K562 (cell line): Measurements from ENCODE around the gene ELMO1. TPM values are rescaled to one million over a fixed set of nuclear protein-coding genes. Genes with fewer than 3 reads are reported as not detected.

Experiments
- POLR2B ChIP-seq: fragments of 450-650 bp; IDR thresholded peaks from 2 replicates; pipeline ENCODE4 v1.6.1; 2018; ENCODE audit warnings: low read depth; ENCODE audit not compliant: partially characterized antibody
- polyA plus RNA-seq, 8 experiments: library from polyadenylated mRNA; depleted of rRNA in 4 of 8; stranded (reverse) in 5 of 8; unstranded in 3 of 8; fragments of >200 nt; fragmentation: Nextera tagmentation in 2 of 8; fragmentation: Illumina TruSeq in 1 of 8; extraction: Ambion mirVana in 2 of 8; extraction: Trizol in 1 of 8; gene quantifications; 2 replicates each; pipeline versions ENCODE4 v1.2.1 to v1.2.3, GENCODE V29; 2011 to 2014; ENCODE audit warnings: inconsistent platforms in 1 of 8, missing spikeins in 1 of 8
- total RNA-seq, 7 experiments: library from RNA; depleted of rRNA in 6 of 7; stranded (reverse); fragments of >200 nt in 6 of 7; fragmentation: Illumina TruSeq in 2 of 7; extraction: Trizol in 2 of 7; gene quantifications; 2 replicates each; pipeline versions ENCODE4 v1.2.1 to v1.2.3, GENCODE V29; 2011 to 2021; ENCODE audit warnings: low replicate concordance in 1 of 7
- TF ChIP-seq, protein P1 (sequence below): fragments of 450-650 bp; IDR thresholded peaks from 2 replicates; pipeline ENCODE4 v1.6.1; 2016; ENCODE audit warnings: low read depth
- TF ChIP-seq, protein P2 (sequence below): sonication (generic); formaldehyde crosslinking; IDR thresholded peaks from 2 replicates; pipeline ENCODE4 v1.8.0; 2023; ENCODE audit warnings: mild to moderate bottlenecking, missing genetic modification reagents

ELMO1 gene
- total and polyA plus RNA-seq, 9 of the 15 experiments (the other 6 are each of a cell fraction or from before 2014, with no cell fraction given), result 0.36 to 7.2 (median 3.6) TPM

DNA sequence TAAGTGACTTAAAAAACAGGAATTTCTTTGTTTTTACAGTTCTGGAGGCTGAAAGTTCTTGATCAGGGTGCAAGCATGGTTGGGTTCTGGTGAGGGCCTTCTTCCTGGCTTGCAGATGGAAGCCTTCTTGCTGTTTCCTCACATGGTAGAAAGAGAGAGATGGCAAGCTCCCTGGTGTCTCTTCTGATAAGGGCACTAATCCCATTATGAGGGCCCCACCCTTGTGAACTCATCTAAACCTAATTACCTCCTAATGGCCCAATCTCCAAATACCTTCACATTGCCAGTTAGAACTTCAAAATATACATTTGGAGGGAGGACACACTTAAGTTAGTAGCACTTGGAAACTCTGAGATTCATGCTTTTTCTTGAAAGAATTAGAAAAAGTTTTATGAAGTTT, 410.0 kb downstream of the ELMO1 start (continued):
- TF ChIP-seq, protein P1, sequence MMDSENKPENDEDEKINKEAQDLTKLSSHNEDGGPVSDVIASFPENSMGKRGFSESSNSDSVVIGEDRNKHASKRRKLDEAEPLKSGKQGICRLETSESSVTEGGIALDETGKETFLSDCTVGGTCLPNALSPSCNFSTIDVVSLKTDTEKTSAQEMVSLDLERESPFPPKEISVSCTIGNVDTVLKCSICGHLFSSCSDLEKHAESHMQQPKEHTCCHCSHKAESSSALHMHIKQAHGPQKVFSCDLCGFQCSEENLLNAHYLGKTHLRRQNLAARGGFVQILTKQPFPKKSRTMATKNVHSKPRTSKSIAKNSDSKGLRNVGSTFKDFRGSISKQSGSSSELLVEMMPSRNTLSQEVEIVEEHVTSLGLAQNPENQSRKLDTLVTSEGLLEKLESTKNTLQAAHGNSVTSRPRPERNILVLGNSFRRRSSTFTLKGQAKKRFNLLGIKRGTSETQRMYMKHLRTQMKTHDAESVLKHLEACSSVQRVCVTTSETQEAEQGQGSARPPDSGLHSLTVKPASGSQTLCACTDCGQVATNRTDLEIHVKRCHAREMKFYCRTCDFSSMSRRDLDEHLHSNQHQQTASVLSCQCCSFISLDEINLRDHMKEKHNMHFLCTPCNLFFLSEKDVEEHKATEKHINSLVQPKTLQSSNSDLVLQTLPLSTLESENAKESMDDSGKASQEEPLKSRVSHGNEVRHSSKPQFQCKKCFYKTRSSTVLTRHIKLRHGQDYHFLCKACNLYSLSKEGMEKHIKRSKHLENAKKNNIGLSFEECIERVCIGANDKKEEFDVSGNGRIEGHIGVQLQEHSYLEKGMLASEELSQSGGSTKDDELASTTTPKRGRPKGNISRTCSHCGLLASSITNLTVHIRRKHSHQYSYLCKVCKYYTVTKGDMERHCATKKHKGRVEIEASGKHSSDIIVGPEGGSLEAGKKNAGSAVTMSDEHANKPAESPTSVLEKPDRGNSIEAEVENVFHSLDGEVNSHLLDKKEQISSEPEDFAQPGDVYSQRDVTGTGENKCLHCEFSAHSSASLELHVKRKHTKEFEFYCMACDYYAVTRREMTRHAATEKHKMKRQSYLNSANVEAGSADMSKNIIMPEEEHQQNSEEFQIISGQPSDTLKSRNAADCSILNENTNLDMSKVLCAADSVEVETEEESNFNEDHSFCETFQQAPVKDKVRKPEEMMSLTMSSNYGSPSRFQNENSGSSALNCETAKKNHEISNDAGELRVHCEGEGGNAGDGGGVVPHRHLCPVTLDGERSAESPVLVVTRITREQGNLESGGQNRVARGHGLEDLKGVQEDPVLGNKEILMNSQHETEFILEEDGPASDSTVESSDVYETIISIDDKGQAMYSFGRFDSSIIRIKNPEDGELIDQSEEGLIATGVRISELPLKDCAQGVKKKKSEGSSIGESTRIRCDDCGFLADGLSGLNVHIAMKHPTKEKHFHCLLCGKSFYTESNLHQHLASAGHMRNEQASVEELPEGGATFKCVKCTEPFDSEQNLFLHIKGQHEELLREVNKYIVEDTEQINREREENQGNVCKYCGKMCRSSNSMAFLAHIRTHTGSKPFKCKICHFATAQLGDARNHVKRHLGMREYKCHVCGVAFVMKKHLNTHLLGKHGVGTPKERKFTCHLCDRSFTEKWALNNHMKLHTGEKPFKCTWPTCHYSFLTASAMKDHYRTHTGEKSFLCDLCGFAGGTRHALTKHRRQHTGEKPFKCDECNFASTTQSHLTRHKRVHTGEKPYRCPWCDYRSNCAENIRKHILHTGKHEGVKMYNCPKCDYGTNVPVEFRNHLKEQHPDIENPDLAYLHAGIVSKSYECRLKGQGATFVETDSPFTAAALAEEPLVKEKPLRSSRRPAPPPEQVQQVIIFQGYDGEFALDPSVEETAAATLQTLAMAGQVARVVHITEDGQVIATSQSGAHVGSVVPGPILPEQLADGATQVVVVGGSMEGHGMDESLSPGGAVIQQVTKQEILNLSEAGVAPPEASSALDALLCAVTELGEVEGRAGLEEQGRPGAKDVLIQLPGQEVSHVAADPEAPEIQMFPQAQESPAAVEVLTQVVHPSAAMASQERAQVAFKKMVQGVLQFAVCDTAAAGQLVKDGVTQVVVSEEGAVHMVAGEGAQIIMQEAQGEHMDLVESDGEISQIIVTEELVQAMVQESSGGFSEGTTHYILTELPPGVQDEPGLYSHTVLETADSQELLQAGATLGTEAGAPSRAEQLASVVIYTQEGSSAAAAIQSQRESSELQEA, result no peak
- TF ChIP-seq, protein P2, sequence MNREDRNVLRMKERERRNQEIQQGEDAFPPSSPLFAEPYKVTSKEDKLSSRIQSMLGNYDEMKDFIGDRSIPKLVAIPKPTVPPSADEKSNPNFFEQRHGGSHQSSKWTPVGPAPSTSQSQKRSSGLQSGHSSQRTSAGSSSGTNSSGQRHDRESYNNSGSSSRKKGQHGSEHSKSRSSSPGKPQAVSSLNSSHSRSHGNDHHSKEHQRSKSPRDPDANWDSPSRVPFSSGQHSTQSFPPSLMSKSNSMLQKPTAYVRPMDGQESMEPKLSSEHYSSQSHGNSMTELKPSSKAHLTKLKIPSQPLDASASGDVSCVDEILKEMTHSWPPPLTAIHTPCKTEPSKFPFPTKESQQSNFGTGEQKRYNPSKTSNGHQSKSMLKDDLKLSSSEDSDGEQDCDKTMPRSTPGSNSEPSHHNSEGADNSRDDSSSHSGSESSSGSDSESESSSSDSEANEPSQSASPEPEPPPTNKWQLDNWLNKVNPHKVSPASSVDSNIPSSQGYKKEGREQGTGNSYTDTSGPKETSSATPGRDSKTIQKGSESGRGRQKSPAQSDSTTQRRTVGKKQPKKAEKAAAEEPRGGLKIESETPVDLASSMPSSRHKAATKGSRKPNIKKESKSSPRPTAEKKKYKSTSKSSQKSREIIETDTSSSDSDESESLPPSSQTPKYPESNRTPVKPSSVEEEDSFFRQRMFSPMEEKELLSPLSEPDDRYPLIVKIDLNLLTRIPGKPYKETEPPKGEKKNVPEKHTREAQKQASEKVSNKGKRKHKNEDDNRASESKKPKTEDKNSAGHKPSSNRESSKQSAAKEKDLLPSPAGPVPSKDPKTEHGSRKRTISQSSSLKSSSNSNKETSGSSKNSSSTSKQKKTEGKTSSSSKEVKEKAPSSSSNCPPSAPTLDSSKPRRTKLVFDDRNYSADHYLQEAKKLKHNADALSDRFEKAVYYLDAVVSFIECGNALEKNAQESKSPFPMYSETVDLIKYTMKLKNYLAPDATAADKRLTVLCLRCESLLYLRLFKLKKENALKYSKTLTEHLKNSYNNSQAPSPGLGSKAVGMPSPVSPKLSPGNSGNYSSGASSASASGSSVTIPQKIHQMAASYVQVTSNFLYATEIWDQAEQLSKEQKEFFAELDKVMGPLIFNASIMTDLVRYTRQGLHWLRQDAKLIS, result no peak
- TF ChIP-seq POLR2B, result no peak
